Putamen (tissue), 1 donor: ENCODE measurements around the gene CXCL11.
"Not testable (repeated sequence)": the region's sequence is repeated elsewhere in the genome, so short reads cannot be mapped to it uniquely, and the experiment has no call there.

Experiments
- DNase-seq: peaks from one replicate; pipeline ENCODE4 v3.0.0-alpha.2; 2016; ENCODE audit warnings: low spot score

The CXCL11 gene

GRCh38 chr4:76035799-76036380 is at the start of gene CXCL11:
CXCL11 (minus strand) TSS chr4:76036070; CDS start chr4:76035987, 83 bp downstream.
- no peak for DNase-seq

- no peak for DNase-seq
Observed at GRCh38 chr4:76084542-76084941, 48.7 kb upstream of the CXCL11 start.

GRCh38 chr4:76083386-76083988 is 47.6 kb upstream of the CXCL11 start:
- DNase-seq: no peak

- DNase-seq: no peak
Observed at GRCh38 chr4:76078033-76078613, 42.3 kb upstream of the CXCL11 start.

- peak; percentile 61 for DNase-seq
Observed at GRCh38 chr4:76074993-76075600, 39.2 kb upstream of the CXCL11 start.

GRCh38 chr4:76074468-76074867 is 38.6 kb upstream of the CXCL11 start, which contains the start of gene ART3:
ART3 (plus strand) TSS chr4:76074709; CDS start chr4:76075890, 1,181 bp downstream.
- DNase-seq: peak; percentile 18

GRCh38 chr4:76072760-76073159 is 36.9 kb upstream of the CXCL11 start:
- no peak for DNase-seq

GRCh38 chr4:76067652-76068286 is 31.9 kb upstream of the CXCL11 start:
- peak; percentile 68 for DNase-seq

GRCh38 chr4:76066546-76066945 is 30.7 kb upstream of the CXCL11 start:
- no peak for DNase-seq

- DNase-seq: no peak
Observed at GRCh38 chr4:76061982-76062381, 26.1 kb upstream of the CXCL11 start.

GRCh38 chr4:76061421-76061820 is 25.6 kb upstream of the CXCL11 start:
- no peak for DNase-seq

- no peak for DNase-seq
Observed at GRCh38 chr4:76060506-76060905, 24.6 kb upstream of the CXCL11 start.

GRCh38 chr4:76059750-76060149 is 23.9 kb upstream of the CXCL11 start:
- no peak for DNase-seq

GRCh38 chr4:76058888-76059426 is 23.1 kb upstream of the CXCL11 start:
- no peak for DNase-seq

- DNase-seq: no peak
Observed at GRCh38 chr4:76058302-76058701, 22.4 kb upstream of the CXCL11 start.

GRCh38 chr4:76055421-76055820 is 19.6 kb upstream of the CXCL11 start:
- DNase-seq: no peak

GRCh38 chr4:76055016-76055415 is 19.1 kb upstream of the CXCL11 start:
- no peak for DNase-seq

- DNase-seq: no peak
Observed at GRCh38 chr4:76053730-76054129, 17.9 kb upstream of the CXCL11 start.

GRCh38 chr4:76050560-76051050 is 14.7 kb upstream of the CXCL11 start:
- not testable (repeated sequence) for DNase-seq

GRCh38 chr4:76049860-76050416 is 14.1 kb upstream of the CXCL11 start:
- DNase-seq: not testable (repeated sequence)

GRCh38 chr4:76044686-76045085 is 8.8 kb upstream of the CXCL11 start:
- not testable (repeated sequence) for DNase-seq

GRCh38 chr4:76043306-76043705 is 7.4 kb upstream of the CXCL11 start:
- not testable (repeated sequence) for DNase-seq
